PC-3 (cell line): ENCODE data around the gene AHNAK. TPM values are rescaled to one million over a fixed set of nuclear protein-coding genes. Genes with fewer than 3 reads are reported as not detected.

ENCODE experiments used
- ATAC-seq: fragments of 200-7000 bp; cut with Tn5 transposase; 2 replicates; pipeline ENCODE4 v1.9.1; 2020; ENCODE audit warnings: mild to moderate bottlenecking, moderate library complexity
- BruUV-seq: library from RNA; stranded (reverse); fragments of 400-500 nt; replicated peaks from 2 replicates; lab custom pipeline; 2021; lab: Mats Ljungman, UMichigan
- CTCF ChIA-PET: fragments of 300-600 bp; sonication (Branson Sonifier 250); formaldehyde crosslinking; loops from one replicate; lab custom pipeline; 2022; ENCODE audit warnings: antibody characterized with exemption; lab: Charles Lee
- POLR2A ChIA-PET: fragments of 300-600 bp; sonication (Branson Sonifier 250); formaldehyde crosslinking; loops from one replicate; lab custom pipeline; 2022; ENCODE audit warnings: antibody characterized with exemption; ENCODE audit not compliant: unreplicated experiment; lab: Charles Lee
- DNase-seq: peaks from one replicate; pipeline ENCODE4 v3.0.0-alpha.2; 2015
- H2AFZ ChIP-seq: fragments of 300-600 bp; sonication (generic); 2 replicates; pipeline ENCODE4 v1.6.0; 2016; ENCODE audit warnings: antibody characterized with exemption, low read length
- H3F3A ChIP-seq: fragments of 300-600 bp; sonication (generic); one replicate; pipeline ENCODE4 v1.6.0; 2017; ENCODE audit warnings: antibody characterized with exemption, low read length, control low read depth, mild to moderate bottlenecking; ENCODE audit not compliant: unreplicated experiment
- H3K27ac ChIP-seq: fragments of 300-600 bp; sonication (generic); 2 replicates; pipeline ENCODE4 v1.5.1; 2016; ENCODE audit warnings: mild to moderate bottlenecking, low read length
- H3K27me3 ChIP-seq: fragments of 300-600 bp; sonication (generic); 2 replicates; pipeline ENCODE4 v1.6.1; 2016; ENCODE audit warnings: low read length, mixed read lengths
- H3K36me3 ChIP-seq: fragments of 300-600 bp; sonication (generic); 2 replicates; pipeline ENCODE4 v1.6.1; 2016; ENCODE audit warnings: low read depth, mixed run types, low read length, mixed read lengths
- H3K4me1 ChIP-seq: fragments of 300-600 bp; sonication (generic); 2 replicates; pipeline ENCODE4 v1.5.1; 2016; ENCODE audit warnings: low read length; ENCODE audit not compliant: insufficient read depth
- H3K4me2 ChIP-seq: fragments of 300-600 bp; sonication (generic); 2 replicates; pipeline ENCODE4 v1.6.0; 2016; ENCODE audit warnings: low read length
- H3K4me3 ChIP-seq: fragments of 300-600 bp; sonication (generic); 2 replicates; pipeline ENCODE4 v1.5.1; 2016; ENCODE audit warnings: mild to moderate bottlenecking, low read length, mixed read lengths
- H3K79me2 ChIP-seq: fragments of 300-600 bp; sonication (generic); 2 replicates; pipeline ENCODE4 v1.6.1; 2017; ENCODE audit warnings: low read length, mixed read lengths
- H3K9ac ChIP-seq: fragments of 300-600 bp; sonication (generic); 2 replicates; pipeline ENCODE4 v1.6.0; 2016; ENCODE audit warnings: mild to moderate bottlenecking, low read length
- H3K9me2 ChIP-seq: fragments of 300-600 bp; sonication (generic); replicated peaks from 2 replicates; pipeline ENCODE4 v1.6.1; 2016; ENCODE audit warnings: mixed run types, low read length, mixed read lengths
- H3K9me3 ChIP-seq: fragments of 300-600 bp; sonication (generic); 2 replicates; pipeline ENCODE4 v1.6.1; 2016; ENCODE audit warnings: low read length, mixed read lengths
- H4K20me1 ChIP-seq: fragments of 300-600 bp; sonication (generic); 2 replicates; pipeline ENCODE4 v1.6.1; 2016; ENCODE audit warnings: low read length, mixed read lengths
- EZH2 ChIP-seq: fragments of 300-600 bp; sonication (generic); IDR thresholded peaks from one replicate; pipeline ENCODE4 v1.6.1; 2017; ENCODE audit warnings: antibody characterized with exemption, mild to moderate bottlenecking, low read length; ENCODE audit not compliant: unreplicated experiment
- EZH2phosphoT487 ChIP-seq: fragments of 300-600 bp; sonication (generic); IDR thresholded peaks from 2 replicates; pipeline ENCODE4 v1.6.1; 2018; ENCODE audit warnings: mild to moderate bottlenecking, antibody characterized with exemption, low read length, borderline replicate concordance
- intact Hi-C: fragments of 100-400 bp; cut with micrococcal nuclease; formaldehyde crosslinking; loops from 2 replicates; pipeline ENCODE4 v1.9.0; 2023
- total RNA-seq: library from RNA; depleted of rRNA; stranded (reverse); fragments of >200 nt; gene quantifications from 2 replicates; pipeline ENCODE4 v1.2.3, GENCODE V29; 2014
- TF ChIP-seq, protein P1 (sequence below): fragments of 300-600 bp; sonication (generic); conservative IDR thresholded peaks from 2 replicates; pipeline ENCODE4 v1.5.1; 2017; ENCODE audit warnings: antibody characterized with exemption, low read depth, mild to moderate bottlenecking, low read length

Gene AHNAK
- total RNA-seq, 1 experiment from 2014 or later: 287 TPM

DNA sequence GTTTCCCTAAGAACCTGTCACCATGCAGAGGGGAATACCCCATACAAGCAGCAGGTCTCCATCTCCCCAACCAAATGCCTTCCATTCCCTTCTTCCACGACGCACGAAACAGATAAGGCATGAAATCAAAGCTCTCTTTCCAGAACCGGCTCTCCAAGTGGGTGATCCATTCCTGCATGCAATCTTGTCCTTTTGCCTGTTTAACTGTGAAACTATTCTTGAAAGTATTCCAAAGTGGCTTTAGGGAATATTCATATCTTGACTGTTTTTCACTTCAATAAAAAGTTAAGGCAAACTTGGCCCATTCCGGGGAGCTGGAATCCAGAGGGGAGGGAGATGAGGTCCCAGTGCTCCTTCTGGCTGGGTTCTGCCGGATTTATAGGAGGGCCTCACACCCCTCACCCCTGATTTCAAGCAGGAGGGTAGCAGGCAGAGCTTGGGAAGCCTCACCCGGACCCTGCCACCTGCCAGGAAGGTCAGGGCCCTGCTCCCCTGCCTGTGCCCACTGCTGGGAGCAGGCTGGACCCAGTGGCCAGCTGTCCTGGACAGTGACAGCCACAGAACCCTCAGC, 66.9 kb downstream of the AHNAK start:
- Histone ChIP-seq H3K9ac (no peak overlapping the region), H3K9me3 (no peaks in the 10 kb centered on the region), H3K4me2 (no peak overlapping the region), H3K27ac (no peak overlapping the region), H3K9me2 (no peaks in the 10 kb centered on the region), H4K20me1 (no peaks in the 10 kb centered on the region), H3K4me3 (no peak overlapping the region), H3K79me2 (no peaks in the 10 kb centered on the region), H2AFZ (no peak overlapping the region), H3K36me3 (no peaks in the 10 kb centered on the region), H3K4me1 (peaks cover 18% of the 10 kb centered on the region), H3K27me3 (no peaks in the 10 kb centered on the region), H3F3A (no peaks in the 10 kb centered on the region)
- CTCF ChIA-PET: interaction anchor here (0.8 kb wide), 1 partner anchor 35 kb away, joined by 5 read pairs; no protein-coding TSS in a partner anchor
- intact Hi-C loops: no loop called here
- BruUV-seq: no TSS peak
- POLR2A ChIA-PET: interaction anchor here (0.6 kb wide), 1 partner anchor 291 kb away, joined by 6 read pairs; the partner anchor contains the start of gene TAF6L
- DNase-seq: no peak
- ATAC-seq: no peak
- TF ChIP-seq EZH2: no peak
- TF ChIP-seq EZH2phosphoT487: no peak
- TF ChIP-seq, protein P1, sequence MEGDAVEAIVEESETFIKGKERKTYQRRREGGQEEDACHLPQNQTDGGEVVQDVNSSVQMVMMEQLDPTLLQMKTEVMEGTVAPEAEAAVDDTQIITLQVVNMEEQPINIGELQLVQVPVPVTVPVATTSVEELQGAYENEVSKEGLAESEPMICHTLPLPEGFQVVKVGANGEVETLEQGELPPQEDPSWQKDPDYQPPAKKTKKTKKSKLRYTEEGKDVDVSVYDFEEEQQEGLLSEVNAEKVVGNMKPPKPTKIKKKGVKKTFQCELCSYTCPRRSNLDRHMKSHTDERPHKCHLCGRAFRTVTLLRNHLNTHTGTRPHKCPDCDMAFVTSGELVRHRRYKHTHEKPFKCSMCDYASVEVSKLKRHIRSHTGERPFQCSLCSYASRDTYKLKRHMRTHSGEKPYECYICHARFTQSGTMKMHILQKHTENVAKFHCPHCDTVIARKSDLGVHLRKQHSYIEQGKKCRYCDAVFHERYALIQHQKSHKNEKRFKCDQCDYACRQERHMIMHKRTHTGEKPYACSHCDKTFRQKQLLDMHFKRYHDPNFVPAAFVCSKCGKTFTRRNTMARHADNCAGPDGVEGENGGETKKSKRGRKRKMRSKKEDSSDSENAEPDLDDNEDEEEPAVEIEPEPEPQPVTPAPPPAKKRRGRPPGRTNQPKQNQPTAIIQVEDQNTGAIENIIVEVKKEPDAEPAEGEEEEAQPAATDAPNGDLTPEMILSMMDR: no peak

DNA sequence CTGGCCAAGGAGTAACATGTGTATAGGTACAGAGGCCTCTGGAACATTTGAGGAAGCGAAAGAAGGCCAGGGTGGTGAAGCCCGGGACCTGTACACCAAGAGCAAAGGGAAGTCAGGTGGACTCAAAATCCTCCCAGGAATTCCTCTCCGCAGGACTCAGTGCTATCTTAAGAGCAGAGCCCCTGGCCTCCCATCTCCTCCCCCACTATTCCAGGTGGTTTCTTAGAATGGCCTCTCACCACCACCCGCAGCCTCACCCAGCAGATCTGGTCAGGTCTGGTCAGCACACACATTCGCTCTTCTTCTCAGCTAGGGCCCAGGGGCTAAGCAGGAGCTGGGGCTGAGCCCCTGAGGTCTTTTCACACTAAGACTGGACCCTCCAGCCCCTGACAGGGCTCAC, 68.7 kb downstream of the AHNAK start:
- DNase-seq: no peak
- no peaks in the 10 kb centered on the region for H3K9me3 ChIP-seq
- no peaks in the 10 kb centered on the region for H3K9me2 ChIP-seq
- no peak overlapping the region for H3K27ac ChIP-seq
- H3K4me1 ChIP-seq: peaks cover 21% of the 10 kb centered on the region
- intact Hi-C loops: no loop called here
- H3K9ac ChIP-seq: no peak overlapping the region
- no peaks in the 10 kb centered on the region for H3K27me3 ChIP-seq
- no peak for TF ChIP-seq EZH2phosphoT487
- TF ChIP-seq, protein P1: no peak
- no peak for TF ChIP-seq EZH2
- H3K4me2 ChIP-seq: no peak overlapping the region
- ChIA-PET POLR2A (no interaction called here), CTCF (no interaction called here)
- no peaks in the 10 kb centered on the region for H4K20me1 ChIP-seq
- H3K4me3 ChIP-seq: no peak overlapping the region
- no TSS peak for BruUV-seq
- H3F3A ChIP-seq: no peaks in the 10 kb centered on the region
- H3K36me3 ChIP-seq: no peaks in the 10 kb centered on the region
- H2AFZ ChIP-seq: no peak overlapping the region
- no peaks in the 10 kb centered on the region for H3K79me2 ChIP-seq
- no peak for ATAC-seq

DNA sequence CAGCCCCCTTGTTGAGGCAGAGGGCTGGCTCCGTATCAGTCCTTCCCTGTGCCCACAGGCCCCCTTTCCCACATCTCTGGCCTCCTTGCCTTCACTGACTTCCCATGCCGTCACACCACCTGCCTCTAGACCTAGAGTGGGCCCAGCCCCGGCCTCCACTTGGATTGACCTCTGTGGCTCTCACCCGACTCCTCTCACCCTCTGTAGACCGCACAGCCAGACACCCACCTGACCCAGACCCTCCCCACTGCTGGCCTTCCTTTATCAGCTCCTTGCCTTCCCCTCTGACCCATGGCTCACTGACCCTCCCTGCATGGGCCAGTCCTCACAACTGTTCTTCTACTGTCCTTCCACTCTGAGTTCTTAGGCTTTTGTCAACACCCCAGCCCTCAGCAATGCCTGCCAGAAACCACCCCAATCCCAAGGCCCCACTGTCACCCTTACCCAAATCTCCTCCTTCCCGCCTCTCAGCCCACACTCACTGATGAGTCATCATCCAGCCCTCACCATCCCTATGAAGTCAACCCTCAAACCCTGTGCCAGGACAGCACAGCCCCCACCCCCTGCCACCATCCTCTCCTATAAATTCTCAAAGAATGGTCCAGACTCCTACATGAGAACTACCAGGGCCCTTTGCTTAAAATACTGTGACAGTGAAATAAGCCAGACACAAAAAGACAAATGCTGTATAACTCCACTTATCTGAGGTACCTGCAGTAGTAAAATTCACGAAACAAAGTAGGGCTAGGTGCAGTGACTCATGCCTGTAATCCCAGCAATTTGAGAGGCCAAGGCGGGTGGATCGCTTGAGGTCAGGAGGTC, 74.3 kb downstream of the AHNAK start:
- H2AFZ ChIP-seq: peak overlapping the region; percentile 34
- intact Hi-C loops: no loop called here
- no peaks in the 10 kb centered on the region for H3K9me3 ChIP-seq
- no peaks in the 10 kb centered on the region for H3F3A ChIP-seq
- peaks cover 18% of the 10 kb centered on the region for H3K4me1 ChIP-seq
- CTCF ChIA-PET: no interaction called here
- H3K4me3 ChIP-seq: peak overlapping the region; percentile 4; the same call in 1 of the 2 replicates
- H3K36me3 ChIP-seq: no peaks in the 10 kb centered on the region
- POLR2A ChIA-PET: no interaction called here
- TF ChIP-seq EZH2phosphoT487: no peak
- no peaks in the 10 kb centered on the region for H3K27me3 ChIP-seq
- H3K79me2 ChIP-seq: no peaks in the 10 kb centered on the region
- H3K9ac ChIP-seq: peak overlapping the region; percentile 42
- H3K27ac ChIP-seq: peak overlapping the region; percentile 90
- H3K9me2 ChIP-seq: no peaks in the 10 kb centered on the region
- no TSS peak for BruUV-seq
- H3K4me2 ChIP-seq: peak overlapping the region; percentile 56
- DNase-seq: peak; percentile 92
- no peaks in the 10 kb centered on the region for H4K20me1 ChIP-seq
- ATAC-seq: peak; percentile 95
